NCI-H69 (cell line): Measurements from ENCODE around the gene AGO4.
"Not testable (repeated sequence)": the region's sequence is repeated elsewhere in the genome, so short reads cannot be mapped to it uniquely, and the experiment has no call there.

Experiments
- DNase-seq: peaks from one replicate; lab custom pipeline; 2025; lab: John Stamatoyannopoulos, UW

The AGO4 gene

GRCh38 chr1:35863881-35864625 lies 56.2 kb downstream of the AGO4 start:
- no peak for DNase-seq

- peak; percentile 5 for DNase-seq
These were observed 57.0 kb downstream of the AGO4 start for GRCh38 chr1:35864813-35865212.

DNA sequence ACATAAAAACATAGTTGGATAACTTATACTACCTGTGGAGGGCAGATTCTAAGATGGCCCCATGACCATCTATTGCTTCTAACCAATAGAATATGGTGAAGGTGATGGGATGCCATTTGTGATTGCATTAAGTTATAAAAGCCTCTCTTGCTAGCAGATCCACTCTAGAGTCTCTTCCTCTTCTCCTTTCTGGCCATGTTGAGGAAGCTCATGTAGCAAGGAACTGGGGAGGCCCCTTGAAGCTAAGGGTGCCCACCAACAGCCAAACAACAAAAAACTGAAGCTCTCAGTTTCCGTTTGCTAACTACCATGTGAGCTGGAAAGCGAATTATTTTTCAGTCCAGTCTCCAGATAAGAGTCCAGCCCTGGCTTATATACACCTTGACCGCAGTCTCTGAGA lies 59.2 kb downstream of the AGO4 start:
- DNase-seq = no peak

DNA sequence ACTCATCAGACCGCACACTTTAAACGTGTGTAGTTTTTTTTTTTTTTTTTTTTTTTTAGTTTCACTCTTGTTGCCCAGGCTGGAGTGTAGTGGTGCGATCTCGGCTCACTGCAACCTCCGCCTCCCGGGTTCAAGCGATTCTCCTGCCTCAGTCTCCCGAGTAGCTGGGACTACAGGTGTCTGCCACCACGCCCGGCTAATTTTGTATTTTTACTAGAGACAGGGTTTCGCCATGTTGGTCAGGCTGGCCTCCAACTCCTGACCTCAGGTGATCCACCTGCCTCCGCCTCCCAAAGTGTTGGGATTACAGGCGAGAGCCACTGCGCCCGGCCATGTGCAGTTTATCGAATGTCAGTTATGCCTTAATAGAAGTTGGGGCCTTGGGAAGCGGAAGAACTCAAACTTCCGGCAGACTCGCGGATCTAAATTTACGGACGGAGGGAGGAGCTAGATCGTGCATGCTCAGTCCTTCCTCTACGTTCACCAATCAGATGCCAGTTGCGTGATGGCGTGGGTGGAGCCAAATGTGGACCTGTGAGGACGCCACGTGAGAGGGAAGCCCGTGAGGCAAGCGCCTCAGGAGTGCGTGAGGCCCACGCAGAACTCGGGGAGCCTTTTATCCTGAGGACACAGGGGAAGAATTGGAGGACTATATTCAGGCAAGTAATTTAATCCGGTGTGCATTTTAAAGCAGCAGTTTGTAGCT lies 61.6 kb downstream of the AGO4 start:
- not testable (repeated sequence) for DNase-seq

DNA sequence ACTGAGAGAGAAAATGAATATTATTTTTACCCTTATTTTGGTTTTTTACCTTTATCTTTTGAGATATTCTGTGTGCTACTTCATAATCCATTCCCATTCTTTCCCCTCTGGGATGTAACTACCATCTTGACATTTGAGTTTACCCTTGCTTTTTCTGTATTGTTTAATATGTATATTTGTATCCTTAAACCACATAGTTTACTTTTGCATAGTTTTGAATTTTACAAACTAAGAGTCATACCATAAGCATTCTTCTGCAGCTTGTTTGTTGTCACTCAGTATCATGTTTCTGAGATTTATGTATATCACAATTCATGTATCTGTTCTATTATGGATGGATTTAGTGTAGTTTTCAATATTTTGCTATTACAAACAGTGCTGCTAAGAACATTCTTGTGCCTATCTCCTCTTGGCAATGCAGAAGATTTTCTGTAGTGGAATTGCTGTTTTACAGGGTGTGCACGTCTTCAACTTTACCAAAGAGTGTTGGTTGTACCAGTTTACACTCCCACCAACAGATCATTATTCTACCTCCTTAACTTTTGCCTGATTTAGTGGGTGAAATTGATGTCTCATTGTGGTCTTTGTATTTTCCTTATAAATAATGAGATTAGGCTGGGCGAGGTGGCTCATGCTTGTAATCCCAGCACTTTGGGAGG lies 63.0 kb downstream of the AGO4 start:
- no peak for DNase-seq

GRCh38 chr1:35873243-35873750 lies 65.5 kb downstream of the AGO4 start:
- DNase-seq = no peak

- DNase-seq = not testable (repeated sequence)
These were observed 66.3 kb downstream of the AGO4 start for GRCh38 chr1:35874115-35874514.

GRCh38 chr1:35876988-35877387 lies 69.2 kb downstream of the AGO4 start:
- no peak for DNase-seq

GRCh38 chr1:35881850-35882273 lies 74.0 kb downstream of the AGO4 start:
- DNase-seq = no peak

DNA sequence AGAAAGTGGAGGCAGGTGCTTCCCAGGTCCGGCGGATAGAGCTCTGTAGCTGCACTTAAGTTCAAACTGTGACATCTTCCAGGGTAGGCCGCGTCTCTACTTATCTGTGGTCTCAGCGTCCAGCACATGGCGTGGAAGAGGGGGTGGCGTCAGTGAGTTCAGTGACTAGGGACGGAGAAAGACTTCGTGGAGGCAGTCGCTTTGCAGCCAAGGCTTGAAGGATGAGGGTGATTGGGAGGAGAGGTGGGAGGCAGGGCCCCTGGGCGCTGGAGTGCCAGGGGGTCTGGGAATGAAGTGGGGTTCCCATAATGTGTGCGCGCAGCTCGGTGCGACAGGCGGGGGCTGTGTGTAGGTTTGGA lies 74.7 kb downstream of the AGO4 start:
- DNase-seq = no peak

DNA sequence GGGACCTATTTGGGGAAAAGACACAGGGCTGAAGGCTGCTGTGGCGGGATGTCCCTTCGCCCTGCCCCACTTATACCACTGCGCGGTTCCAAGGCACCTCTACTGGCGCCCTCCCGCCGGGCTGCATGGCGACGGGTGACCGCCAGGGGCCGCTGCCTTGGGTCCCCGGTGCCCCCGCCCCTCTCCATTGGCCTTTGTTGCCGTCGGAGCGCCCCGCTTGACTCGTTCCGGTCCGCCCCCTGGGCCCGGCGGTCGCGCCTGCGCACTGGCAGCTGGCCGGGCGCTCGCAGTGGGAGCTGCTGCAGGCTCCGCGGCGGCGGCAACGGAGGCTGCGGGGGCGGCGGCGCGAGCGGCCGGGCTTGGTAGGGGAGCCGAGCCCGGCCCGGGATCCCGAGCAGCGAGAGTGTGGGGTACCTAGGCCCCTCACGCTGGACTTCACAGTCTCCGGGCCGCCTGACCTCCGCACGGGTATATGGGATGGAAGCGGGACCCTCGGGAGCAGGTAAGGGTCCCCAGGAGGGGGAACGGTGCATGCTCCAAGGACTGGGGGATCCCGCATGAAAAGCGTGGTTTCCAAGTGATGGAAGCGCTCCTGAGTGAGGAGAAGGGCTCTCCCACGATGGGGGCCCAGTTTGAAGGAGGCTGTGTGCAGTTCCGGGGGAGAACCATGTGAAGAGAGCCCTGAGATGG lies 75.3 kb downstream of the AGO4 start, which contains the start of gene AGO1:
AGO1 (plus strand) TSS at position 265 of the 690 bp plus-strand sequence; CDS start at position 478, 213 bp downstream.
- DNase-seq = peak; percentile 91

DNA sequence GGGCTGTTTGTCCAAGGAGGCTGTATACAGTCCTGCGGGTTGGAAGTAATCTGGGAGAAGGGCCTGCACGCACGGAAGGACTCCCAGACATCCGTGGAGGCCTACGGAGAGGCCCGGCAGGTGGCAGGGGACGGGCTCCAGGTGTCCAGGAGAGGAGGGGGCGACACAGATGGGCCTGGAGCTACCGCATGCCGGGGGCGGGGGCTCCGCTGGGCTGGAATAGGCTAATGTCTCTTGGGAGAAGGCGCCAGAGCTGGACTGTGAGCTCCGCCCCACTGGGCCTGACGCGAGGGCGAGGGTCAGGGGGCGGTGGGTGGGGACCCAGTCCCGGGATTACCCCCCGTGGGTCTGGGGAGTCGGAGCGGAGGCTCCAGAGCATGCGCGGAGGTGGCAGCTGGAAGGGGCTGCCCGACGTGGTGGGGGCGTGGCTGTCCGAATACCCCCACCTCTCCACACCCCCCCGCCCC lies 75.9 kb downstream of the AGO4 start:
- peak; percentile 88 for DNase-seq

DNA sequence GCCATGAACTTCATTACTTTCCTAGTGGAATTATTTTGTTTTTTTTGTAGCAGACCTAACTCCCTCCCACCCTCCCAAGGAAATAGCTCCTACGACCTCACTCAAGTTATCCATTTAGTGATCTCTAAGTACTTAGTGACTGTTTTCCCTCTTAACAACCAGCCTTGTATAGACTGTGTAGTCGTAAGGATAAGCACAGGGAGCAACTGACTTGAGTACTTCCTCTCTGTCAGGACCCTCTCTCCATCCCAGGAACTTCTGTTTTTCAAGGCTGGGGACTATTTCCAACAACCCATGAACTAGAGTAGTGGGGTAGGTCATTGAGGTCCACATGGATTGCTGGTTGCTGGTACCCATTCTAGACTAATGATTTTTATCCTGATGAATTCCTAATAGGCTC lies 77.1 kb downstream of the AGO4 start:
- DNase-seq = no peak

- DNase-seq = peak; percentile 57
These were observed 78.2 kb downstream of the AGO4 start for GRCh38 chr1:35885961-35886558.

DNA sequence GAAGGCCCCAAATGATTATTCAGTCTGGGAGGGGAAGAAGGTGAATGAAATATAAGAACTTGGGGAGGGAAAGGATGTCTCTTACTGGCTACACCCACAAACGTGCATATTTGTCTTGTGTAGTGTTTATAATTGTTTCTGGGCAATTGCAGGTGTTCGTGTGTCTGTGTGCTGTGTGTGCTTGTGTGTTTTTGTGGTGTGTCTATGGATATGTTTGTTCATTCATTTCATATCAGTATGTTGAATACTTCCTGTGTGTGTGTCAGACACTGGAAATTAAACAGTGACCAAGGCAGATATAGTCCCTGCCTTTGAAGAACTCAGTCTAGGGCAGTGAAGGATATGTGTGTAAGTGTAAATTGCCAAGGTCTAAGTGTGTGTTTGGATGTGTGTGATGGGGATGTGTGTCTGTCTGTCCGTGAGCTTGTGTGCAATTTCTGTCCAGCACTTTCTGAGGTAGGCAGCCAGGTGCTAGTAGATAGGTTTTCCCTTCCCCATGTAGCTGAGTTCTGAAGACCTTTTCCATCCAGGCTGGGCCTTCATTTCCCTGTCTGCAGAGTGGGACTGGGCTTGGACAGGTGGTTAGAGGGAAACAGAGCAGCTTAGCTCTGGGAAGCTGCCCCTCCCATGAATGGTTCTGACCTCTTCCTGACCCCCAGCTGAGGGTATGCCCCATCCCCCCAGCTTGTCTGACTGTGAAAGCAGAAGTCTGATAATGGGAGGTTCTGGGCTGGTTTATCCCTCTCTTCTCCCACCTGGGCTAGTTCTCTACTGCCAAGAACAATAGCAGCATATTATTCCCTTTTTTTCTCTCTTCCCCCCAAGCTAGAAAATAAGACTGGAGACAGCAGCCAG lies 79.0 kb downstream of the AGO4 start:
- peak; percentile 42 for DNase-seq

- DNase-seq = no peak
These were observed 79.7 kb downstream of the AGO4 start for GRCh38 chr1:35887508-35887907.

- no peak for DNase-seq
These were observed 80.4 kb downstream of the AGO4 start for GRCh38 chr1:35888255-35888654.

GRCh38 chr1:35888981-35889380 lies 81.2 kb downstream of the AGO4 start:
- not testable (repeated sequence) for DNase-seq

- no peak for DNase-seq
These were observed 85.4 kb downstream of the AGO4 start for GRCh38 chr1:35893051-35893879.

GRCh38 chr1:35894183-35894582 lies 86.4 kb downstream of the AGO4 start:
- DNase-seq = no peak
